Globus pallidus (tissue), 1 donor: ENCODE measurements around the gene VSTM4.

Experiments used
- DNase-seq: peaks from one replicate; pipeline ENCODE4 v3.0.0-alpha.2; 2015; ENCODE audit warnings: low spot score

Gene VSTM4

DNA sequence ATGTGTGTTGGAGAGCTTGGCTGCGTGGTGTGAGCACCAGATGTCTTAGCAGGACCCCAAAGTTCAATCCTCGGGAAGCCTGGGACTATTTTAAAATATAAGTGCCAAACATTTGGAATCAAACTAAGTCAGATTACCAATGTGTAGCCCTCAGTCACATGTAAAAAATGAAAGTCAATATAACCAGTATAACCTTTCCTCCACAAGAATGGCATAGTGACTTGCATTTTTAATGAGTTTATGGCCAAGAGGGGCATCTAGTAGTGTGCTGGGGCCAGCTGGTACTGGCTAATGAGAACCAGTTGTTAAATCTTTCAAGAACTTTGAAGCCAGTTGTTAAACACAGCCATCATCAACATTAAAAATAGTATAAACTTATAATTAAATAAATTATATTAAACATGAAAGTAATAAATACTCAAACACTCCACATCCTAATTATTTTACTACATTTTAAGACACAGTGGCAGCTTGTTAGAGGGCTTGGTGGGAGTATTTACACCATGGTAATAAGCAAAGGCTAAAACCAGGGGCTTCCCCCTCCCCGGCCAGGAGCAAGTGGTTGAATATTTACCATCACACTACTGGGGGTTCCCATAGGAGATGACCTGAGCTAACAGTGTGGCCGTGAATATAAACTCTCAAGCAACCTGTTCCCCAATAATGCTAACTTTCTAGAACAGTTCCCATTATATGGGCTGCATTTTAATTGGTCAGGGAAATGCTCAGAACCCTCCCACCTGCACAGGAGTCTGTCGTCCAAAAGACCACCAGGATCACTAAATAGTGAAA, 26.4 kb upstream of the VSTM4 start:
- no peak for DNase-seq

DNA sequence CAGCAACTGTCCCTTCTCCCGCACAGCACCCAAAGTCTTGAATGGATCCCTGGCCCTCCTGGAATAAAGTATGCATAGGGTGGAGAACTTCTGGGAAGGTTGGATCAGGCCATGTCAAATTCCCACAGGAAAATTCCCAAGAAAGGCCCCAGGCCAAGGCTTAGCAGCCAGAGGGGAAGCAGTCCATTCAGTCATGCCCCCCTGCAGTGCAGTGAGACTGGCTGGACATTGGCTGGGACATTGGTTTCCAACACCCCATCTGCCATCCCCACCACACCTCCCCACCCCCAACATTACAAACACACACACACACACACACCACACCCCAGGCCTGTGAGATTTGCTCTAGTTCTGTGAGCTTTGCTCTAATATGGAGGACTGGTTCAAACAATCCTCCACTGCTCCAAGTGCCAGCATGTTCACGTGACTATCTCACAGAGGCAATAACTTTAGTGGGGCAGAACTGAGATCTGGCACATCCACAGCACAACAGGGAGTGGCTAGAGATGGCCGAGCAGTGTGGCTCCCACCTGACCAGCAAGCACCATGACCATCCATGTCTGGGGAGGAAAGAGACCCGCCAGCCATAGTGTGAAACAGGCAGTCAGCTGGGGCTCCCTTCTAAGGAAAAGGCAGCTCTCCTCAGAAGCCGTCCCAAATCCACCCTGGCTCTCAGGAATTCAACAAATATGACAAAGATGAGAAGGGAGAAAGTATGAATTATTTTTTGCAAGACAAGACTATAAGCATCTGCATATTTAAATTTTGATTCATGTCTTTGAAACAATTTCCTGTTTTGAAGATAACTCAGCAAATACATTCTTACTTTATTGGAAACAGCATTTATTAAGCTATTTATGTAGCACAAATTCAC, 25.2 kb upstream of the VSTM4 start:
- DNase-seq = no peak

DNA sequence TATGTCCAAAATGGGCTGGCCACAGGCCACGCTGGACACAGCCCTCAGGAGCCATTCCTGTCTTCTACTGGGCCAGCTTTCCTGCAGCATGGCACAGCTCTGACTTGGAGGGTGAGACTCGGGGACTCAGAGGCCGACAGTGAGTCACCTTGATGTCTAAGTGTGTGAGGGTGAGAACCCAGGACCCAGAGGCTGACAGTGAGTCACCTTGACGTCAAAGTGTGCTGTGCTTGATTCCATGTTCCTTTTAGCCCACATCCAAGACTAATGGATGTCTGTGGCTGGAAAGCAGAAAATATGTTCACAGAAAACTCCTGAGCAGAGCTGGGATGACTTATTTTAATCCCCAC, 24.5 kb upstream of the VSTM4 start:
- DNase-seq = no peak

DNA sequence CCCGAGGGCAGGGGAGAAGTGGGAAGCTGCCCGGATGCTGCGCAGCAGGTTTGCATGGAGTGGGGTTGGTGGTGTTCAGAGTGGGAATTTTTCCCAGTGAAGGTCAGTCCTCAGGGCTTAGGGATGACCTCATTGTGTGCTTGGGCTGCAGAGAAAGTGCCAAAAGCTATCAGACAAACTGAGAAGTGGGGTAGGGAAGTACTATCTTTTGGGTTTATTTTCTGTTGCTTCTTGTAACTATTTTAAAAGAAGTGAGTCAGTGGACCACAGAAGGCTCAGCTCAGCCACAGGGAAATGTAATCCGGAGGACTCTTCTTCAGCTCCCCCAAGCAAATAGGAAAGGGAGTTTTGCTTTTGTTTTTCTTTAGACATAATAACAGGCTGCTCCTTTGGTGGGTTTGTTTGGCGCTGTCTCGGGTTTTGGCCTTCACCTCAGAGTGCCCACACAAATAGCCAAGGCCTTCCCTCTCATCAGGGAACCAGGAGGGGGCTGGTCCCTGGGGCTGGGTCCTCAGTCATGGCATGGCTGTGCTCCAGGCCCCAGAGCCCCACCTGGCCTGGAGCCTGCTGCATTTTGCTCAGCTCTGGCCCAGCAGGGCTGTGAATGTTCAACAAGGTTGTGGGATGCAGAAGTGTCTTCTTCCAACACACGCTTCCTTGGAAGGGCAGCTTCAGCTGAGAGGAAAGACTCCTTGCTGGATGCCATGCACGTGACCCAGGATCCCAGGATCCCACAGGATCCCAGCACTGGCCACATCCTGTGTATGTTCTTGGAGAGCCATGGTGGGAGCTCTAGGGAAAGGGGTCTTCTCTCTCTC, 23.9 kb upstream of the VSTM4 start:
- no peak for DNase-seq

GRCh38 chr10:49138361-49138891, 23.1 kb upstream of the VSTM4 start:
- DNase-seq = no peak

DNA sequence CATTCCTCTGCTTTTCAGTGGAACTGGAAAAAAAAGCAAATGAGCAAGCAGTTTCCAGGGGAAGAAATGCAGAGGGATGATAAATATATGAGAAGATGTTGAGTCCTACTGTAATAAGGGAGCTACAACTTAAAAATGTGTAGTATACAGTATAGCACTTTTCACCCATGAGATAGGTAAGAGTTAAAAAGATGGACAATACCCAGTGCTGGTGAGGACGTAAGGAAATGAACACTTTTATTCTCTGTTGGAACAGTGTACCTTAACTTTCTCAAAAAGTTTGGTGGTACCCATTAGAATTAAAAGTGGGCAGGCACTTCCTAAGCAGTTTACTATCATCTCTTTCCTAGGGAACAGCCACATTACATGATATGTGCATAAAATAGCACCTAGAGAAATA, 21.2 kb upstream of the VSTM4 start:
- DNase-seq = no peak

GRCh38 chr10:49135575-49136313, 20.4 kb upstream of the VSTM4 start:
- no peak for DNase-seq

GRCh38 chr10:49134327-49134726, 19.0 kb upstream of the VSTM4 start:
- DNase-seq = no peak

DNA sequence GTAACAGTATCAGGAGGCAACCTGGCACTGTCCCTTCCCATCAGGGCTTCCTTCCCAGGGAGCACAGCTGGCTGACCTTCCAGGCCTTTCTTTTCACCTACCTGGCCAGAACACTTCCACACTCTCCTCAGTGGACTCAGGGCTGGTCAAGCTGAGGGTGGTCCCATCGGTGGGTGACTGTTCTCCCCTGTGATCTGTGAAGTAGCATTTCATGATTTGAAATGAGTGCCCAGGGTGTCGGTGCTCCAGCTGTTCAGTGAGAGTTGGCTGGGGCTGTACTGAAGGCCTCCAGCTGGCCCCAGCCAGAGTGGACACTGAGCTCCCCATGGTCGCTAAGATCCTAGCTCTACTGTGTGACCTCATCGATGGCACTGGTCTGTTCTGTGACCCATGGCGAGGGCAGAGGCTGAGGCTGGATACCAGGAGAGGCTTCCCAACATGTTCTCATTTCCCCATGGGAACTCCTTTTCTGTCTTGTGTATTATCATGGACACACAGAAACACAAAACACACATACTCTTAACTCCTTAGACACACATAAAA, 18.5 kb upstream of the VSTM4 start, which contains the start of gene FAM170B:
FAM170B (minus strand) TSS at position 316 of the 543 bp plus-strand sequence; CDS start at position 213, 103 bp downstream.
- DNase-seq = no peak

DNA sequence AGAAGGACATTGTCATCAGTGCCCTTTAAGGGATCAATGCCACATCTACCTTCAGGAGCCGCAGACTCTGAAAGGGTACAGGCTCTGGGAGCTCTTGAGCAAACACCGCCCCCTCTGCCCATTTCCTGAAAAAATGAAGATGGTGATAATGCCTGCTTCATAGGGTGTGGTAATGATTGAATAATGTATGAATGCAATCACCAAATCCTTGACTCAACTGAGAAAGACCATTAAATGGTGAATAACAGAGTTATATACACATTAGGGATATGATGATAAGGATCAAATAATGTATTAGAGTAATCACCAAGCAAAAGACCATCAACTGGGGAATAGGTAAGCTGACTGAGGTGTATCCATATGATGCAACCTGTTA, 17.0 kb upstream of the VSTM4 start:
- DNase-seq = no peak

DNA sequence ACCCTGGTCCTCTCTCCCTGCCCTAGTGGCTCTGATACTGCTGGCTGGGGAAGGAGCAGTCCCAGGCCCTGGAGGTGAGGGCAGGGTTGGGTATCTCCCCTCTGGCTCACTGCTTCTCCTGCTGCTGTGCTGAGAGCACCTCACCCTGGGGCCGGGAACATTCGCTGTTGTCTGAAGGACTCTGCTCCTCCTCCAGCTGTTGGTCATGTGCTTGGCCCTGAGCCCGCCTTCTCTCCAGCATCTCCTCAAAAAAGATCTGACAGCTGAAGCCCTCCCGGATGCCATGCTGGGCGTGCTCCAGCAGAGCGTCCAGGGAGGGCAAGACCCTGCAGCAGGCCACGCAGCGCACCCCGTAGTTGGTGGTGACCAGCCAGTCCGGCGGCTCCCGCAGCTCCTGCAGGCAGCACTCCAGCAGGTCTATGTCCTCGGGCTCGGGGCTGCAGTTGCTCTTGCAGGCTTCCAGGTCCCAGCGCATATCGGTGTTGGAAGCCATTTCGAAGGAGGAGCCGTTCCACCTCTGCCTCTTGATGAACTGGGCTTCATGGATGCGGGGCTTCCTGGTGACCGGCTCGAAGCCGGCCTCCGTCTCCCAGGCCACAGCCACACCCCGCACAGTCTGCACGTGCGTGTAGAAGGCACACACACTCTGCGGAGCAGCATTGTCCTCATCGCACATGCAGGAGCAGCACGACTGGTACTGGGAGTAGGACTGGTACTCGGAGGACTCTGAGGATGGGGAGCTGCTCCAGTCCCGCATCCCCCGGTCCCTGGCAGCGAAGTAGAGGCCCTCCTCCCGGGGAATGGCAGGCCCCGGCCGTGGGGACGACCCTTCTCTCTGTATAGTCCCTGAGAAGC, 16.4 kb upstream of the VSTM4 start:
- no peak for DNase-seq

DNA sequence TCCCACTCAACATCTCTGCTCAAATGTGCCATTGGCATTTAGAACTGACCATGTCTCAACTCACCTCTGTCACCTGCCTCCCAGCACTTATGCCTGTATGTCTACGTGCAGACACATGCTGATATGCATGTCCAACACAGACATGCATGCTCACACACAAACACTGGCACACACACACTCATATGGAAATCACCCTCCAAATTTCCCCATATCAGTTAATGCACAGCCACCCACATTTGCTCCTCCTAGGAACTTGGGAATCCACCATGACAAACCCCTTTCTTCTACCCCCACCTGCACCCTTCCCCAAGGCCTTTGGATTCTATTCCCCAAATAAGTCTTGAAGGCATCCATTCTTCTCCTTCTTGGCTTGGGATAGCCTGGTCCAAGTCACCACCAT, 14.1 kb upstream of the VSTM4 start:
- no peak for DNase-seq

DNA sequence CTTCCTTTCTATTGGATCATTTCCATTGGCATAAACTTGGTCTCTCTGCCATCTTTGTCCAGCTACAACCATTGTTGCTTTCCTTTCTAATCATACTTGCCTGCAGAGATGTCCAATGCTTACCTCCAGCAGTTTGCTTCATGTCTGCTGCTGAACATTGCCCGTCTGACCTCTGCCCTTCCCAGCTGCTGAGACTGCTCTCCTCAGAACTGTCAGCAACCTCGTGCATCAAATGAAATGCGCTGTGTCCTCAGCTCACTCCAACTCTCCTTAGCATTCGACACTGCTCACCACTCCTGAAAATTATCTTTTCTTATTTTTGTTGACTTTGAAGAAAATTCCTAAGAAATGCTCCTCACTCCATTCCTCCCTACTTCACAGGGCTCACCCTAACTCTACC, 13.5 kb upstream of the VSTM4 start:
- no peak for DNase-seq

DNA sequence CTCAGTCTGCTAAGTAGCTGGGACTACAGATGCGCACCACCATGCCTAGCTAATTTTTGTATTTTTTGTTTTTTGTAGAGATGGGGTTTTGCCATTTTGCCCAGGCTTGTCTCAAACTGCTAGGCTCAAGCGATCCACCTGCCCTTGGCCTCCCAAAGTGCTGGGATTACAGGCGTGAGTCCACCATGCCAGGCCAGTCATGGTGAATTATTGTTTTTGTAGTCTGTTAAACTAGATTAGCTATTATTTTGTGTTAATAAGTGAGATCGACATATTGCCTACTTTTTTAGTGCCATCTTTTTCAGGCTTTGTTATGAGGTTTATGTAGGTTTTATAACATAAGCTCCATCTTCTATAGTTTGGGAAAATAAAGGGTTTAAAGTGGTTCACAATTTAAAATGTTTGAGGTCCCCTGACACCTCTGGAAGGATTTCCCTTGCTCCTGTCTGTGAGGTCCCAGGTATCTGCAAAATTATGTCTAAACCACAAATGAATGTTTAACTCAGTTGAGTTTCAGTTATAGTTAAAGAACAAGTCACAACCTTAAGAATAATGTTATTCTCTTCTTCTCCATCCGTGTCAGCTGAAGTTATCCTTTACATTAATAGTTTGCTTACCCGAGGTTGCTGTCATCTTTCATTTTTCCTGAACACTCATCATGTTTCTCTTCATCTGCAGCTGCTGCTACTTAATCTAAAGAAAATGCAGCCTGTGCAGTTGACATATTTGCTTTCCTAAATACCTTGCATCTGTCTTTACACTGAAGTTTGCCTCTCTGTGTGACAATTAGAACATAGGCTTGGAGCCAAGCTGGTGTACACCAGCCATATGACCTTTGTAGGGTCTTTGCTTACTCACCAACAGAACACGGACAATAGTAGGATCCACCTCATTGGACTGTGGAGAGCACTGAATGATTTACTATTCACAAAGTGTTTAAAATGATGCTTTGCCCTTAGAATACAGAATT, 8.9 kb upstream of the VSTM4 start:
- DNase-seq = no peak

DNA sequence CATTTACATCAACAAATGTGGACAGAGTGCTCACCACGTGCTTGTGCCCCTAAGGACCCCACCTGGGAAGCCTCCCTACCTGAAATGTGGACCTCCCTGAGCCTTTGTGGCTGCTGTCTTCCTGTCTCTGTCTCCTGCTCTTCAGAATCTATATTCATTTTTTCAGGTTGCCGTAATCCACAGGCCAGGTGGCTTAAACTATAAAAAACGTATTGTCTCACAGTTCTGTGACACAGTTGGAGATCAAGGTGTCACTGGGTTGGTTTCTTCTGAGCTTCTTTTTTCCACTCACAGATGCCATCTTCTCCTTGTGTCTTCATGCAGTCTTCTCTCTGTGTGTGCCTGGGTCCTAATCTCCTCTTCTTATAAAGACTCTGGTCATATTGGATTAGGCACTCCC, 5.6 kb upstream of the VSTM4 start:
- DNase-seq = no peak

GRCh38 chr10:49119746-49120145, 4.4 kb upstream of the VSTM4 start:
- no peak for DNase-seq

DNA sequence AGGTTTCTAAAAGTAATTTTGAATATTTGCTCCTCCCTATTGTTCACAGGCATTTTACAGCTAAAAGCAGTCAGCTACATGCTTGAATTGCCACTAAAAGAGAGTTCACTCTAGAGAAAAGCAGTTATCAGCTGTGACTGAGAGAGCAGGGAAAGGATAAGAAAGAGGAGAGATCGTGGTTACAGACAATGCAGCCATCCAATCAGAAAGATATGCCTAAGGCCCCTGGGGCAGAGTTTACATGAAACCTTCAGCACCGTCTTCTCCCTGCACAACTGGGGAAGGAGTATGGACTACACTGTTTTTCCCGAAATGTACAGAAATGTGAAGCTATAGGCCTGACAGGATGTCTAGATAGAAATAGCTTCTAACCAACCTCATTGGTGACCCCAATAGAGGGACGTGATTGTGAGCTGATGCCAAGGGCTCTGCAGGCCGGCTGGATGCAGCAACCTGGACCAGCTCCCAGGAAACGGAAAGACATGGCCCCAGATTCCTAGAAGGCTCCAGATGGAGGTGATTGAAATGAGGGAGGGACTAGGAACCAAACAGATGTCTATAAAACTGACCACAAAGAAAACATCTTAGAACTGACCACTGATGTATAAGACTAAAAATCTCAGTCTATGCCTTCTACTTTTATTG, 3.2 kb upstream of the VSTM4 start:
- DNase-seq = no peak

- DNase-seq = no peak
Observed at GRCh38 chr10:49117376-49118070, 2.2 kb upstream of the VSTM4 start.
